Measurements from ENCODE around the gene REXO2. TPM values are rescaled to one million over a fixed set of nuclear protein-coding genes. Genes with fewer than 3 reads are reported as not detected.

The REXO2 gene
- total RNA-seq, 1 experiment from 2014 or later, result 166 TPM

DNA sequence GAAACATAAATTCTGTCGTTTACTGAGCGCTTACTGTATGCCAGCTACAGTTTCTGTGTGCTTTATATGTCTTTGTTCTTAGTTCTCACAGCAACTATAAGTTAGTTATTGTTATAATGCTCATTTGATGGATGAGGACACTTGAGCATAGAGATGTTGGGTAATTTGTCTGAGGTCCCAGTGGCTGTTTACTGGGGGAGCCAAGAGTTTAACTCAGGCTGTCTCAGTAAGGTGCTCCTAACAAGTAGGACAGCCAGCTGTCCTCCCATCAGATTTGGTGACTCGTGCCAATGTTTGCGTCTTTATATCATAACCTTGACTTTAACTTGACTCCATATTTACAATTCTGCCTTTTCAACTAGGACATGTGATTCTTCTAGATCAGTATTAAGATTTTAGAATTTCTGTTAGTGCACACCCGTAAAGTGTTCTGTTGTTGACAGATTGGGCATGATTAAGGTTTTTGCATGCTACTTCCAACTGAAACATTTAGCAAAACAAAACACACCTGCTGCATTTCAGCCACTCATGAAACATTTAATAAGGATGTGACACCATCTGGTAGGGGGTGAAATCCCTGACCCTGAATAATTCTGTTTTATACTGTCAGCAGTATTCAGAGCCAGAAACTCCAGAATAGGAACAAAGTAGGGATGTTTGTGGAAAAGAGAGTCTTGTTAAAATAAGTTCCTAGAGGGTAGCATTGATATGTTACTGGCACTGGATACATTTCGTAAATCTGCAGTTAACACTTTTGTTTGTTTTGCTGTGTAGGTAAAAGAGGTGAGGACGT, 1.9 kb downstream of the REXO2 start:
- DNase-seq (ENCODE audit: low spot score), result no peak

DNA sequence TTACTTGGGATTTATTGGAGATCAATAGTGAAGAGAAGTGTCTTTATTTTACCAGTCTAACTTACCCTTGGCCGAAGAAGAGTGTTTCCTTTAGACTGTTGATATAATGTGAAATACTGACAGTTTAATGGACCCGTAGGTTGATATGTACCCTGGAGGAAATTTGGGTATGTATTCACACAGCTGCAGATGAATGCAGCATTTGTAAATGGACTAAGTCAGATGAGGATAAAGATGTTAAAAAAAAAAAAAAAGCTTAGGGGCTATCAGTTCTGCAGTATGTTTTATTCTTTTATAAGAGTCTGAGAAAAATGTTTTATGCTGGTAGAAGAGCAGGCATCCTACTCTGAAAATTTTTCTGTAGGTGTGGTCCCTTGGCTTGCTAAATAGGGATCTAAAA, 2.7 kb downstream of the REXO2 start:
- DNase-seq (ENCODE audit: low spot score), result no peak

DNA sequence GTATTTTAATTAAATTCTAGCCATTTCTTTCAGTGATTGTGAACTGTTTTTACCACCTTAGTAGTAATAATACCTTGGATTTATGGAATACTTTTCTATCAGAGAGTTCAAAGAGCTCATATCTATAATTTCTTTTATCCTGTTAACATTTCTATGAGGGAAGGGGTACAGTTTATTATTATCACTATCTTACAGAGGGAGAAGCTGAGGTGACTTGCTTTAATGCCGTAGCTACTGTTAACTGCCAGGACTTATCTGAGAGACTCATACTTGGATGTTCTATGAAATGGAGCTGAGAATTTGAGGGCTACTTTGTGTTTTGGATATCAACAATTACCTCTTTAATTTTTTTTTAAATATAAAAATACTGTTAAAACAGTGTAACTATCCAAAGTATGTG, 3.3 kb downstream of the REXO2 start:
- DNase-seq (ENCODE audit: low spot score), result no peak

DNA sequence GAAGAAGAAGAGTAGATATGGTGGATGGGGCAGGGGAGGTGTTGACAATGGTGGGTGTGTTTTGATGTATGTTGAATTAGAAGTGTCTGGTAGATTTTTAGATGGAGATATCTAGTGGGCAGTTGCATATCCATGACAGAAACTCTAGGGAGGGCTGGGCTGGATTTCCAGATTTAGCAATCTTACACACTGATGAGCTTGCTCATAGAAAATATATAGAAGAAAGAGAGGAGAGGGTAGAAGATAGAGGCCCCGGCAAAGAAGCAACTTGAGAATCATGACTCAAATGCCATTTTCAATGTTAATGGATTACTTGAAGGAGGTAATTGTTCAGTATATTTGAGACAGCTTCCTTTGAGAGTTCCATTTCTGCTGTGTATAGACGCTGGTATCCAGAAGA, 8.2 kb downstream of the REXO2 start:
- DNase-seq (ENCODE audit: low spot score), result no peak

DNA sequence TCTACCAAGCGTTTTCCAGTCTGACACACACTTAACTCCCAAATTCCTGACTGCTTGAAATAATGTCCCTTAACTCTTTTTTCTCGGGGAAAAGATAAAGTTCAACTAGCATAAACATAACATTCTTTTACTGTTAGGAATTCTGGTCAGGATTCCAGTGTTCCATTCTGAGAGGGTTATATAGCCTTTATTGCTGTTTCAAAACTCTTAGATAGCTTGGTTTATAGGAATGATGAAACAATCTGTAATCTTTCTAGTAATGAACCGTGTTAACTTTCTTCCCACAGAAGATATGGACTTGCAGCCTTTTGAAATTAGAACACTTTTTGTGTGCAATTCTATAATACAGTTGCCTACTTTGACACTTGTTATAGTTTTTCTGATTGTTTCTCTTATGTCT, 8.6 kb downstream of the REXO2 start:
- DNase-seq (ENCODE audit: low spot score), result peak; percentile 10

DNA sequence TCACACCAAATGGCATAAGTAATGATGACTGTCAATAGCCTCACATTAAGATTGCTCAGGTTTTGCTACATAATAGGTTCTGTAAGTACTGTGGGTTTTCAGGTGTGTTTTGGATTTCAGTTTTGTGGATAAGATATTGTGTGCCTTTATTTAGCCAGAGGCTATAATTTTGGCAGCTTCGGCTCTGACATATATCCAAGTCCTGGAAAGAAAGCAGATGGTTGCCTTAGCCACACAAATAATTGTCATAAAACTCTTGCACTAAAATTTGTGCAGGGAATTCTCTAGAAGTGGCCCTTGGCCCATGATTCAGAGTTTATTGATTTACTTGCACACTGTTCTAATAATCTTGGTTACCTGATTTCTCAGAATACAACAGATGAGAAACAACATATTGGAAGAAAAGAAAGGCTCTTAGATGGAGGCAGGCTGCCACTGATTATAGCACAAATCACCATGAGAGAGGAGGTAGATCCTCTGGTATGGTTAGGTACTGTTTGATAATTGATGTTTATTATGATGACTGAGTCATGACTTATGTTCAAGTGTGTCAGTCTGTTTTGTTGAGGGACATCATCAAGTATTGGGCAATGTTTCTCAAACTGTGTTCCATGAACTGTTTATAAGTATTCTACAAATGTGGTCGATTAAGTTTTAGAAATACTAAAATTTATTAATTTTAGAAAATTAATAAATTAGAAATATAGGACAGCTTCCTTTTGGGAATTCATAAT, 9.6 kb downstream of the REXO2 start:
- DNase-seq (ENCODE audit: low spot score), result no peak

DNA sequence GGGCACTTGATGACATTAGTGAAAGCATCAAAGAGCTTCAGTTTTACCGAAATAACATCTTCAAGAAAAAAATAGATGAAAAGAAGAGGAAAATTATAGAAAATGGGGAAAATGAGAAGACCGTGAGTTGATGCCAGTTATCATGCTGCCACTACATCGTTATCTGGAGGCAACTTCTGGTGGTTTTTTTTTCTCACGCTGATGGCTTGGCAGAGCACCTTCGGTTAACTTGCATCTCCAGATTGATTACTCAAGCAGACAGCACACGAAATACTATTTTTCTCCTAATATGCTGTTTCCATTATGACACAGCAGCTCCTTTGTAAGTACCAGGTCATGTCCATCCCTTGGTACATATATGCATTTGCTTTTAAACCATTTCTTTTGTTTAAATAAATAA, 10.6 kb downstream of the REXO2 start:
- DNase-seq (ENCODE audit: low spot score), result no peak

DNA sequence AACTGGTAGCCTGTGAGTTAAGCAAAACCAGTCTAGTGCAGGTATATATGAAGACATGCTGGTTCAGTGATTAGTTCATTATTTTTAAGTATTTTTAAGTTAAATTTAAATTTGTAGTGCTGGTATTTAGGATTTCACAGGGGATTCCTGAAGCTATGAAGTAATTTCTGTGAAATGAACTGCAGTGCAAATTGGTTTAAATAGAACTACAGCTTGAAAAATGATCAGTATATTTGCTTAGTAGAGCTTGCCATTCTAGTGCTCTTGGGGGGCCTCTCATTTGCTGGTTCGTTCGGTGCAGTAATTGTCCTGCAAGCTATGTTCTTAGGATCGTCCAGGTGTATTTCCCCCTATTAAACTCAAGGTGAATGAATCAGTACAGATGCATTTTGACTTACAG, 13.1 kb downstream of the REXO2 start:
- no peak for DNase-seq (ENCODE audit: low spot score)

DNA sequence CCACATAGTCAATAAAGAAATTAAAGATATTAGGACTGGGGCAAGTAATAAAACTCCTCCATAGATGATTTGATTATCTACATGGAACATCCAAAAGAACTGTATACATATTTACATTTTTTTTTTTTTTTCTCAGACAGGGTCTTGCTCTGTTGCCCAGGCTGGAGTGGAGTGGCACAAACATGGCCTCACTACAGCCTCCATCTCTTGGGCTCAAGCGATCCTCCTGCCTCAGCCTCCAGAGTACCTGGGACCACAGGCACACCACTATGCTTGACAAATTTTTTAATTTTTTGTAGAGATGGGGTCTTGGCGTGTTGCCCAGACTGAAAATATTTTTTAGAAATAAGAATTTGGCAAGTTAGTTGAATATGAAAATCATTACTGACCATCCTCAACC, 24.7 kb downstream of the REXO2 start:
- DNase-seq (ENCODE audit: low spot score), result no peak

DNA sequence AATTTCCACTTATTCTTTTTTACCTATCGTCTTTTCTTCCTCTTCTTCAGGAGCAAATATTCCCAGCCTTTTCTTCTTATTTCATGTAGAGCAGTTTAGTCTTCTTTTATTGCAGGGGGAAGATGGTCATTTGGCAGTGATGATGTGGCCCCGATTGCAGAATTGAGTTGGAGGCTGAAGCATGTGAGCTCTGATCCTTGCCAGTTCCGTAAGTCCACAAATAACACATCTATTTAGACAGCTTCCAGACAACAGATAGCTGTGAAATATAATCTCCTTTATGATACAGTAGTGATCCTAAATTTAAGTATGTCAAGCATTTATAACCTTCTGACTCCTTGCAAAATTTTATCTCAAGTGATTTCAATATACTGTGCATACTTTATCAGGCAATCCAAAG, 27.5 kb downstream of the REXO2 start:
- no peak for DNase-seq (ENCODE audit: low spot score)

DNA sequence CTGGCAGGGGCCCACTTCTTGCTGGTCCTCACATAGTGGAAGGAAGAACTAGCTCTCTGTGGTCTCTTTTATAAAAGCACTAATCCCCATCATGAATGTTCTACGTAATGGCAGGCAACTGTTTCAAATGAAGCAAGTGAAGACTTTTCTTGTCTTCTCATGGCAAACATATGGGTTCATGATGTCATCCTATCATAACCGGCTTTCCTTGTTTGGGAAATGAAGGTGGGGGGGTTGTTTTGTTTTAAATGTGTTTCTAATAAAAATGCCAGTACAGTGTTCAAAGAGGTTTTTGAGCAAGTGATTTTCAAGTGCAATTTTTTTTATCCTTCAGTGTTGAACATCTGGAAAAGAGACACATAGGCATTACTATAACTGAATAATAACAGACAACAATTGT, 33.4 kb downstream of the REXO2 start:
- DNase-seq (ENCODE audit: low spot score), result no peak

DNA sequence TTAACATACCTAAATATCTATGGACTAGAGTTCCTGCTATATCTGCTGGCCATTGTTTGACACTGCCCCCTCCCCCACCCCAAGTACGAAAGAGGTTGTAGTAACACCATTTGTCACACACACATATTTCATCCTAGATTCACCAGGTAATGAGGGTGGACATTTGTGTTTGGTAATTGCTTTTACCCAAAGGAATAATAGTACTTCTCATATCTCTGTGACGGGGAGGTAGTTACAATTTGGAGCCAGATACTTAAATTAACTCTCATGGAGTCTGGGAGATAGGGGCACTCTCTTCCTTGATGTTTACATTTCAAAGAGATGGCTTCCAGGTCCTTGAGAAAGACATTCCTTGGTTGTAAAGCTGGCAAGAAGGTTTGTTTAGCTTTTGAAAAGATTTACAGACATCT, 38.7 kb downstream of the REXO2 start:
- no peak for DNase-seq (ENCODE audit: low spot score)

DNA sequence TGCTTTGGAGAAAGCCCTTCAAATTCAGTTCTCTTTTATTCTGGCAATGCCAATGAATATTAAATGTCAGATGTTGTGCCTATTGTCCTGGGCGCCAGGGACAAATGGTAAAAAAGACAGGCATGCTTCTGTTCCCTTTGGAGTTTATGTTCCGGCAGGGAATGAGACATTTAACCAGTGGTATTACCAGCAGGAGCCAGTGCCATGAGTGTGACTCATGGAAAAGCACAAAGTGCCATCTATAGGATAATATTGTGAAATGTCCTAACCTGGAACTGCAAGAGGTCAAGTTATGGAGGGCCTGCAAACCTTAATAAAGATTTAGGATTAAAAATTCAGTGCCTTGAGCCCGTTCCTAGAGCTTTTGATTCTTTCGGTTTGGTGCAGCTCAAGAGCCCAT, 39.5 kb downstream of the REXO2 start:
- peak; percentile 37 for DNase-seq (ENCODE audit: low spot score)

DNA sequence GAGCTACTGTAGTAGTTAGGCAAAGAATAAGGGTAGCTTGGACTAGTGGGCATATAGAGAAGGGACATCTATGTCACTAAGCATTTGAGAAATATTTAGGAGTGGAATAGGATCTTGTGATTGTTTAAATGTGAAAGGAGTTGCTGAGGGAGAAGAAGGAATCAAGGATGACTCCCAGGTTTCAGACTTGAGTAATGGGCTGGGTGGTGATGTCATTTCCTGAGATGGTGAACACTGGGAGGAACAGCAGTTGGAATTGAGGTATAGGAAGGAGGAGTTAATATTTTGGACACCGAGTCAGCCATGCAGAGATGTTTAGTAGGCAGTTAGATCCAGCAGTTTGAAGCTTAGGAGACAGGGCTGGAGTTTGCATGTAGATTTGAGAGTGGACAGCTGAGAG, 40.1 kb downstream of the REXO2 start:
- DNase-seq (ENCODE audit: low spot score), result no peak

DNA sequence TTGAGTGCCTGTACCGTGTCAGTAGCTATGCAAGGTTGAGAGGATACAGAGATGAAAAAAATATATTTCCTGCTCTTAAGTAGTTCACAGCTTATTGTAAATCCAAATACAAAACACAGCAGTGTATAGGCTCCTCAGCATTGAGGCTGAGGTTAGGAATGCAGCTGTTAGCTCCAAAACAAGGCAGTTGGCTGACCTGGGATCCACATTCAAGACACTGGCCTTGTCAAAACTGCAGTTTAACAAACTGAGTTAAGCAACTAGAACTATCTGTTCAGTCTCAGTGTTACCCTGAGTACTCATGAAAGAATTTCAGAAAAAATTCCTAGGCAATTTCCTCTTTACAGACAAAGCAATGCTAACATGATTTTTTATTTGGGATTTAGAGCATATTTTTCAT, 42.8 kb downstream of the REXO2 start:
- DNase-seq (ENCODE audit: low spot score), result no peak

DNA sequence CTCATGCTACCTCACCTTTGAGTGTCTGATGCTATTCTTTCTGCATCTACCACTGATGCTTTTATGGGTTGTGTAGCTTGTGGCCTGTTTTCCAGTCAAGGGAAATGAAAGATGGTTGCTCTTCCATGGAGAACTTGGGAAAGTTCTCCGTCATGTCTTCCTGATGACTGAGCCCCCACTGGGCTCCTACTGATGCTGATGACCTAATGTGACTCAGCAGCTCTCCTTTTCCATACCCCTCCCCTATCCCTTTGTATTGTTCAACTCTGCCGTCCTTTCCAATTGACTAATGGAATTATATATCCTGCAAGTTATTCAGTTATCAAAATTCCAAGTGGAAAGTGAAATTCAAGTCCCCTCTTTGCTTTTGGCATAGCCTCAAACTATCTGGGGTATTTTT, 44.7 kb downstream of the REXO2 start:
- DNase-seq (ENCODE audit: low spot score), result no peak

DNA sequence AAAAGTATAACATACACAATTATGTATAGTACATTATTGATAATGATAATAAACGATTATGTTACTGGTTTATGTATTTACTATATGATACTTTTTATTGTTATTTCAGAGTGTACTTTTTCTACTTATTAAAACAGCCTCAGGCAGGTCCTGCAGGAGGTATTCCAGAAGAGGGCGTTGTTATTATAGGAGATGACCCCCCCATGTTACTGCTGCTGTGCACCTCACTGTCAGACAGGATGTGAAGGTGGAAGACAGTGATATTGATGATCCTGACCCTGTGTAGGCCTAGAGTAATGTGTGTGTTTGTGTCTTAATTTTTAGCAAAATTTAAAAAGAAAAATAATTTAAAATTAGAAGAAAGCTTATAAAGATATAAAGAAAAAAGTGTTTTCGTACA, 57.6 kb downstream of the REXO2 start:
- no peak for DNase-seq (ENCODE audit: low spot score)

DNA sequence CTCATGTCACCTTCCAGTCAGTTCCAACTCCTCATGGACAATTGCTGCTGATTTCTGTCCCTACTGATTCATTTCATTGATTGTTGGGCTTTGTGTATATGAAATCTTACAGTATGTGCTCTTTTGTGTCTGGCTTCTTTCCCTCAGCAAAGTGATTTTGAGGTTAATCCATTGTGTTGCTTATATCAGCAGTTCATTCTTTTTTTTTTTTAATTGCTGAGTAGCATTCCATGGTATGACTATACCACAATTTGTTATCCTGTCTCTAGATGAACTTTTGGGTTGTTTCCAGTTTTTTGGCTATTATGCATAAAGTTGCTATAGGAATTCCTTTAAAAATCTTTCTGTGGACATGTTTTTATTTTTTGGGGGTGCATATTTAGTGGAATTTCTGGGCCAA, 60.5 kb downstream of the REXO2 start:
- no peak for DNase-seq (ENCODE audit: low spot score)

Other genes starting within 250 kb of the REXO2 start
- 895 and 907 TPM in 2 replicates for gene NNMT, start 143.1 kb upstream of the REXO2 start, total RNA-seq (2014; rRNA removed; shearing (Covaris generic))
- gene C11orf71, start 39.0 kb upstream of the REXO2 start, total RNA-seq (2014; rRNA removed; shearing (Covaris generic)), result 5.8 and 7.9 TPM in 2 replicates
- gene RBM7, start 38.8 kb upstream of the REXO2 start, total RNA-seq (2014; rRNA removed; shearing (Covaris generic)), result 55.1 and 59.9 TPM in 2 replicates
- not detected in 2 replicates for gene NXPE1, start 120.4 kb downstream of the REXO2 start, total RNA-seq (2014; rRNA removed; shearing (Covaris generic))
- gene NXPE4, start 156.3 kb downstream of the REXO2 start, total RNA-seq (2014; rRNA removed; shearing (Covaris generic)), result not detected in 2 replicates
- not detected in 2 replicates for gene NXPE2, start 239.1 kb downstream of the REXO2 start, total RNA-seq (2014; rRNA removed; shearing (Covaris generic))